HG03196 (cell line): ENCODE results near the gene CDC42BPA.
"Not testable (repeated sequence)": the region's sequence is repeated elsewhere in the genome, so short reads cannot be mapped to it uniquely, and the experiment has no call there.

Experiments
- ATAC-seq: cut with Tn5 transposase; IDR thresholded peaks from one replicate; pipeline ENCODE4 v1.9.1; 2021; ENCODE audit not compliant: unreplicated experiment

The CDC42BPA gene, protein sequence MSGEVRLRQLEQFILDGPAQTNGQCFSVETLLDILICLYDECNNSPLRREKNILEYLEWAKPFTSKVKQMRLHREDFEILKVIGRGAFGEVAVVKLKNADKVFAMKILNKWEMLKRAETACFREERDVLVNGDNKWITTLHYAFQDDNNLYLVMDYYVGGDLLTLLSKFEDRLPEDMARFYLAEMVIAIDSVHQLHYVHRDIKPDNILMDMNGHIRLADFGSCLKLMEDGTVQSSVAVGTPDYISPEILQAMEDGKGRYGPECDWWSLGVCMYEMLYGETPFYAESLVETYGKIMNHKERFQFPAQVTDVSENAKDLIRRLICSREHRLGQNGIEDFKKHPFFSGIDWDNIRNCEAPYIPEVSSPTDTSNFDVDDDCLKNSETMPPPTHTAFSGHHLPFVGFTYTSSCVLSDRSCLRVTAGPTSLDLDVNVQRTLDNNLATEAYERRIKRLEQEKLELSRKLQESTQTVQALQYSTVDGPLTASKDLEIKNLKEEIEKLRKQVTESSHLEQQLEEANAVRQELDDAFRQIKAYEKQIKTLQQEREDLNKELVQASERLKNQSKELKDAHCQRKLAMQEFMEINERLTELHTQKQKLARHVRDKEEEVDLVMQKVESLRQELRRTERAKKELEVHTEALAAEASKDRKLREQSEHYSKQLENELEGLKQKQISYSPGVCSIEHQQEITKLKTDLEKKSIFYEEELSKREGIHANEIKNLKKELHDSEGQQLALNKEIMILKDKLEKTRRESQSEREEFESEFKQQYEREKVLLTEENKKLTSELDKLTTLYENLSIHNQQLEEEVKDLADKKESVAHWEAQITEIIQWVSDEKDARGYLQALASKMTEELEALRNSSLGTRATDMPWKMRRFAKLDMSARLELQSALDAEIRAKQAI (N-terminal part only)

GRCh38 chr1:227318016-227318852, at the start of gene CDC42BPA:
TSS of gene CDC42BPA (minus strand) at chr1:227318492. CDS start at chr1:227317182, 1,310 bp downstream.
- peak; percentile 34 for ATAC-seq

DNA sequence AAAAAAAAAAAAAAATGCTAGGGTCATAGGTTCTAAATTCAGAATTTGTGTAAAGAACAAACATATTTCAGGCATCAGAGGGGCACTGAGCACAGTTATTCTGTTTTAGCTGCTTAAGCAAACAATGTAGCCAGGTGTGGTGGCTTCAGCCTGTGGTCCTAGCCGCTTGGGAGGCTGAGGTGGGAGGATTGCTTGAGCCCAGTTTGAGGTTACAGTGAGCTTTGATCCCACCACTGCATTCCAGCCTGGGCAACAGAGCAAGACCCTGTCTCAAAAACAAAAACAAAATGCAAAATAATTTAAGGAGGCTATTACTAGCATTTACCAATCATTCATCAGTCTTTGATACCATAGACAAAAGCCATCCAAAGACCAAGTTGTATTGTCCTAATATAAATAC, 49.7 kb upstream of the CDC42BPA start:
- no peak for ATAC-seq

DNA sequence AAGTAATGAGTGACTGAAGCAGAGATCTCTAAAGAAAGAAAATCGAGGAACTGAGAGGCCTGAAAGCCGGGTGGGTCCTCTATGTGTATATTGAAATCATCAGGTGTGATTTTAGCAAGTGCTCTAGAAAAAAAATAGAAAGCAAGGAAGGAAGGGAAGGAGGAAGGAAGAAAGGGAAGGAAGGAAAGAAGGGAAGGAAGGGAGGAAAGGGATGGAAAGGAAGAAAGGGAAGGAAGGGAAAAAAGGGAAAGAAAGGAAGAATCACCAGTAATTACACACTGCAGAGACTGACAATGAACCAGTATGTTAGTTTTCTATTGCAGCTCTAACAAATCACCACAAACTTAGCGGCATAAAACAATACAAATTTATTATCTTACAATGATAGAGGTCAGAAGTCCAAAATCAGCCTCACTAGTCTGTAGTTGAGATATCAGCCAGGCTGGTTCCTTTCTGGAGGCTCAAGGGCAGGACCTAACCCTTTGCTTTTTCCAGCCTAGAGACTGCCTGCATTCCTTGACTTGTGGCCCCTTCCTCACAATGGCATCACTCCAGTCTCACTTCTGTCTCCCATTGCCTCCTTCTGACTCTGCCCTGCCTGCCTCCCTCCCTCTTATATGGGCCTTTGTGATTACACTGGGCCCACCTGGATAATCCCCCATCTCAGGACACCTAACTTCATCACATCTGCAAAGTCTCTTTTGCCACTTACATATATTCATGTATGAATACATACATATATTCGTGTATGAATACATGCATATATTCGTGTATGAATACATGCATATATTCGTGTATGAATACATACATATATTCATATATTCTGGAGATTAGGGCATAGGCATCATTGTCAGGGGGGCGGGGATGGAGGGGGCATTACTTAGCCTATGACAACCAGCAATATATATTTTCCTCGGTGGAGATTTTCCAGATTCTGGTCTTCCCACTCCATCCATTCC, 47.5 kb upstream of the CDC42BPA start:
- ATAC-seq = no peak

- ATAC-seq = no peak
Observed at GRCh38 chr1:227364657-227365056, 46.4 kb upstream of the CDC42BPA start.

DNA sequence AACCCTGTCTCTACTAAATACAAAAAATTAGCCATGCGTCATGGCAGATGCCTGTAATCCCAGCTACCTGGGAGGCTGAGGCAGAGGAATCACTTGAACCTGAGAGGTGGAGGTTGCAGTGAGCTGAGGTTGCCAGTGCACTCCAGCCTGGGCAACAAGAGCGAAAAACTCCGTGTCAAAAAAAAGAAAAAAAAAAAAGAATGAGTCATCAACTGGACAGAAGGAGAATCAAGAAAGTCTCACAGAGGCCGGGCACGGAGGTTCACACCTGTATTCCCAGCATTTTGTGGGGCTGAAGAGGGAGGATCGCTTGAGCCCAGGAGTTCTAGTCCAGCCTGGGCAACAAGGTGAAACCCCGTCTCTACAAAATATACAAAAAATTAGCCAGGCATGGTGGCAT, 45.5 kb upstream of the CDC42BPA start:
- no peak for ATAC-seq

DNA sequence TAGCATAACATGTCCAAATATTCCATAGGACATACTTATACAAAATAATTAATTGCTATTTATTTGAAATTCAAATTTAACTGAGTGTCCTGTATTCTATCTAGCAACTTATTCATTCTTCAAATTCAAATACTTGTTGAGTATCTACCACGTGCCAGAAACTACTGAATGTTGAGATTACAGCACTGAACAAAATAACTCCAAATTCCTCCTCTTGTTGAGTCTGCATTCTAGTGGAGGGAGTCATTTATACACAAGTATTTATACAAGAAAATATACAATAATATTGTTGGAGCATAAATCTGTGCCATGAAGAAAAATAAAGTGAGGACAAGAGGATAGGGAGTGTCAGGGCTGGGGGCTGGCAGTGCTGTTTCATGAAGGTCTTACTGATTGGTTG, 43.7 kb upstream of the CDC42BPA start:
- ATAC-seq = no peak

GRCh38 chr1:227357927-227358302, 39.6 kb upstream of the CDC42BPA start:
- ATAC-seq = no peak

GRCh38 chr1:227357171-227357926, 39.1 kb upstream of the CDC42BPA start:
- no peak for ATAC-seq

DNA sequence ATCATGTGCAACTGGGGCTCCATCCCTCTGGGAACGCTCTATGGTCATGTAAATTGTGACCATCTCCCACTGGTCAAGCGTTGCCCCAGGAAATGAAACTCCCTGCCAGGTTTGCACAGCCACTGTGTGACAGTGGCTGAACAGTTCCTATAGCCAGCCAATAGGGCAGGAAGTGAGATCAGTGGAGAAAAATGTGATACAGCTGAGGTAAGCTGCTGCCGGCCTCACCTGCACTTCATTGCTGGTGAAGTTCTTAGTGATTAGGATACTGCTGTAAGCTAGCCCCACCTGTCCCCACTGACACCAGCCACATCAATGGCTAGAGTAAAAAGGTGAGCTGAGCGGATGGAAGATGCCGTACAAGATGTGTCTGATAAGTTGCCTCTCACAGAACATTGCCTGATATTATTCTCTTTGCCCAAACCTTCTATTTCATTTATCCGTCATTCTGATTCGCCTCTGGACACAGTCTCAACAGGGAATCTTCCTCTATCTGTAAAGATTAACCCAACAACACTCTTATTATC, 38.4 kb upstream of the CDC42BPA start:
- no peak for ATAC-seq

DNA sequence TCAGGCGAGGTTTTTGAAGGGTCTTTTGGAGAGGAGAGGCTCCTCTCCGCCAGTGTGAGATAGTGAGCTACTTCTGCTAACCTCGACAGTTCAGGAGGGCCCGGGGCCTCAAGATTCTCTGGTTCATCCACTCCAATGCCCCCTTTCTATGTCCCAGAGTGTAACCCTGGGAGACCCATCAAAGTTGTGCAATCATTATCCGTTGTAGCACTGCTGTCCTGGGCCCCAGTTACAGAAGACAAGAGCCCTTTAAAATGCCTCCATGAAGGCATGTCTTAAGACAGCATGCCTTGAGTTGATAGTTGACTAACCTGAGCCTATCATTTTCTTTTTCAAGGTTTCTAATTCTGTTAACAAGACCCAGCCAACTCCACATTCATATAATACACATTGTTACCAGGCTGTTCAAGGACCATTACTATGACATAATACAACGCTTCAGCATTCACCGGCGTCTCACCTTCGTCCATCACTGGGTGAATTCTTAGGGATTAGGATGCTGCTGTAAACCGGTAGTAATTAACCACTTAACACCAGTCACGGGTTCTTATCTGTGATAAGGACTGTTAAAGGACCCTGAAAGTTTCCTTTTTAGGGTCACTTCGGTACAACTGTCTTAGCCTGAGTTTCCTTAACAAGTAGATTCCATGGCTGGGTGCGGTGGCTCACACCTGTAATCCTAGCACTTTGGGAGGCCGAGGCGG, 37.4 kb upstream of the CDC42BPA start:
- ATAC-seq = no peak

- ATAC-seq = no peak
Observed at GRCh38 chr1:227353186-227353585, 34.9 kb upstream of the CDC42BPA start.

DNA sequence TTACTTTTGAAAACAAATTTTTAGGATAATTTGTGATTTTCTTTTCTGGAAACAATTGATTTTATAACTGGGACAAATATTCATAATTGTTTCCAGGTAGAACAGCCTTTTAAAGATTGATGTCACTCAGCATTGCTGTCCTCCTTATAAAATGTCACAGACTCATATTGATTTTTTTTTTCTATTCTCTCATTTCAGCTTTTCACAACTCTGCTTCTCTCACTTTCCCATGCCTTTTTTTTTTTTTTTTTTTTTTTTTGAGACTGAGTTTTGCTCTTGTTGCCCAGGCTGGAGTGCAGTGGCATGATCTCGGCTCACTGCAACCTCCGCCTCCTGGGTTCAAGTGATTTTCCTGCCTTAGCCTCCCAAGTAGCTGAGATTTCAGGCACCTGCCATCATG, 33.9 kb upstream of the CDC42BPA start:
- not testable (repeated sequence) for ATAC-seq

GRCh38 chr1:227351443-227351842, 33.2 kb upstream of the CDC42BPA start:
- no peak for ATAC-seq

- no peak for ATAC-seq
Observed at GRCh38 chr1:227349967-227350366, 31.7 kb upstream of the CDC42BPA start.

DNA sequence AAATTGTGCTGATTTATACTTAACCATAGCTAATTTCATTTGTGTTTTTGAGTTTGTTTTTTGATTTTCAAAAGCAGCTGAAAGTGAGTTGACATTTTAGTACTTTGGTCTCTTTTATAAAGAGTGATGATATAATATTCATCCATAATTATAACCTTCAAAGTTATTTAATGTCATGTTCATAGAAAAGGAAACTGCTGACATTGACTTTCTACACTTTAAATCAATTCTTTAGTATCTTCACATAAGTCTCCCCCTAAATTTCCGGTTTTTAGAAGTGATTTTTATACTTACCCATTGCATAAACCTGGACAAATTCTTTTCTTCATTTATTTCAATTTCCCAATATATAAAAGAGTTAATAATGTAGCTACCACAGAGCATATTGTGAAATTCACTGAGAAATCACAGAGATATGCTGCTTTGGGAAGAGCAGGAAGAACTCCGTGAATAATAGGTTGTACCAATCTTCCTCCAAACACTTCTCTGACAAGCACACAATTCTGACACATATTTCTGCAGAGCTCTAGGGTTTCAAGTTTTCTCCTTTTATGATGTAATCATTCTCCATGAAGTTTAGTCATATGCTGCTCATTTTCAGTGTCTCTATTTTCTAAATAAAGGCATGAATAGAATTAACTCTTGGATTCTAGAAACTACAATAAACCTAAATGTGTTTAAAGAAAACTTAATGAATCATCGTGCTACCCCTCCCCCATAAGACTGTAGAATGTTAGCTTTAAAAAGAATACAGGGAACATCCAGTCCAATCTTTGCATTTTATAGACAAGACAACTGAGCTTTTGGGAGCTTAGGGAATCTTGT, 25.6 kb upstream of the CDC42BPA start:
- ATAC-seq = no peak

GRCh38 chr1:227343206-227343605, 24.9 kb upstream of the CDC42BPA start:
- ATAC-seq = no peak

GRCh38 chr1:227342075-227342829, 24.0 kb upstream of the CDC42BPA start:
- no peak for ATAC-seq
